HCT116 (cell line): ENCODE data around the gene CTNND2.

Source experiments
- CEBPB ChIP-seq: IDR thresholded peaks from 2 replicates; pipeline ENCODE4 v1.6.1; 2012; ENCODE audit warnings: low read depth
- CTCF ChIP-seq, 3 experiments: fragments of 200-600 bp in 1 of 3; sonication (generic) in 1 of 3; IDR thresholded peaks in 2 of 3; conservative IDR thresholded peaks in 1 of 3; 2 replicates each; pipeline ENCODE4 v1.5.1; 2012 to 2017; ENCODE audit warnings: low read depth in 2 of 3, low read length in 2 of 3, antibody characterized with exemption in 1 of 3, borderline replicate concordance in 1 of 3, control low read depth in 1 of 3, mild to moderate bottlenecking in 1 of 3, mixed read lengths in 1 of 3, mixed run types in 1 of 3, moderate library complexity in 1 of 3; ENCODE audit not compliant: insufficient read depth in 1 of 3
- ELF1 ChIP-seq: IDR thresholded peaks from 2 replicates; pipeline ENCODE4 v1.6.1; 2012; ENCODE audit warnings: low read depth, borderline replicate concordance
- EZH2 ChIP-seq: fragments of 200-600 bp; sonication (generic); IDR thresholded peaks from 2 replicates; pipeline ENCODE4 v1.6.1; 2017; ENCODE audit warnings: antibody characterized with exemption, mixed run types
- POLR2A ChIP-seq: IDR thresholded peaks from 2 replicates; pipeline ENCODE4 v1.7.0; 2011; ENCODE audit warnings: borderline replicate concordance; ENCODE audit not compliant: insufficient read depth, insufficient read length; ENCODE audit errors: extremely low read depth
- POLR2AphosphoS5 ChIP-seq: IDR thresholded peaks from 2 replicates; pipeline ENCODE4 v1.6.1; 2011; ENCODE audit warnings: mild to moderate bottlenecking, low read depth, low read length, moderate library complexity
- YY1 ChIP-seq: IDR thresholded peaks from 2 replicates; pipeline ENCODE4 v1.6.1; 2011; ENCODE audit warnings: low read length, low read depth, moderate library complexity, mild to moderate bottlenecking; ENCODE audit not compliant: insufficient replicate concordance; ENCODE audit errors: extremely low read depth

- TF ChIP-seq CTCF (IDR thresholded peaks at IDR 0.05 in 2 of 3, conservative IDR thresholded peaks at IDR 0.05 in 1 of 3; ENCODE audit: borderline replicate concordance in 1 of 3, insufficient read depth in 1 of 3, low read depth in 2 of 3, low read length in 2 of 3) (no peak), POLR2A (no peak), EZH2 (no peak), CEBPB (no peak), YY1 (no peak), POLR2AphosphoS5 (no peak), ELF1 (no peak)
These were observed 37.3 kb upstream of the CTNND2 start for GRCh38 chr5:11941566-11941965.
